Peyer's patch (tissue), 4 donors: Measurements from ENCODE around the gene SIL1.

ENCODE experiments used
- POLR2A ChIP-seq, 2 donors: fragments of 450-650 bp; IDR thresholded peaks; one replicate each; pipeline ENCODE4 v1.5.1; 2017; ENCODE audit warnings: antibody characterized with exemption in 2 of 2, mild to moderate bottlenecking in 2 of 2, moderate library complexity in 2 of 2
- TF ChIP-seq, protein P1 (sequence below), 6 experiments: fragments of 450-650 bp in 4 of 6; fragments of 200-600 bp in 2 of 6; sonication (generic) in 1 of 6; IDR thresholded peaks; one replicate each; pipeline ENCODE4 v1.5.1; 2017 to 2019; ENCODE audit warnings: antibody characterized with exemption in 6 of 6, mild to moderate bottlenecking in 3 of 6, moderate library complexity in 1 of 6

DNA sequence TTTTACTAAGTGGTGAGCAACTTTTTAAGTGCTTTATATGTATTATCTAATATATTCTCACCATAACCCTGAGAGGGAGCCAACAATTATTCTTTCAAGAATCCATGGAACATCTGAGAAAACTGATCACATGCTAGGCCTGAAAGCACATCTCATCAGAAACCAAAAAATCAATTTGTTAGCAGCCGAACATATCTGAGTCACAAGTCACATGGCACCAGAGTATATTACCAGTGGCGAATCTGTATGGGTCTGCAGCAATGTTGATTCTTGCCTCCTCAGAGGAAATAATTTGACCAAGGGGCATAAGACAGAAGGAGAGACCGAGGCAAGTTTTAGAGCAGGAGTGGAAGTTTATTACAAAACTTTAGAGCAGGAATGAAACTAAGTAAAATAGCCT lies 25.3 kb upstream of the SIL1 start:
- TF ChIP-seq, protein P1, sequence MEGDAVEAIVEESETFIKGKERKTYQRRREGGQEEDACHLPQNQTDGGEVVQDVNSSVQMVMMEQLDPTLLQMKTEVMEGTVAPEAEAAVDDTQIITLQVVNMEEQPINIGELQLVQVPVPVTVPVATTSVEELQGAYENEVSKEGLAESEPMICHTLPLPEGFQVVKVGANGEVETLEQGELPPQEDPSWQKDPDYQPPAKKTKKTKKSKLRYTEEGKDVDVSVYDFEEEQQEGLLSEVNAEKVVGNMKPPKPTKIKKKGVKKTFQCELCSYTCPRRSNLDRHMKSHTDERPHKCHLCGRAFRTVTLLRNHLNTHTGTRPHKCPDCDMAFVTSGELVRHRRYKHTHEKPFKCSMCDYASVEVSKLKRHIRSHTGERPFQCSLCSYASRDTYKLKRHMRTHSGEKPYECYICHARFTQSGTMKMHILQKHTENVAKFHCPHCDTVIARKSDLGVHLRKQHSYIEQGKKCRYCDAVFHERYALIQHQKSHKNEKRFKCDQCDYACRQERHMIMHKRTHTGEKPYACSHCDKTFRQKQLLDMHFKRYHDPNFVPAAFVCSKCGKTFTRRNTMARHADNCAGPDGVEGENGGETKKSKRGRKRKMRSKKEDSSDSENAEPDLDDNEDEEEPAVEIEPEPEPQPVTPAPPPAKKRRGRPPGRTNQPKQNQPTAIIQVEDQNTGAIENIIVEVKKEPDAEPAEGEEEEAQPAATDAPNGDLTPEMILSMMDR (IDR thresholded peaks at IDR 0.05): no peak
- no peak for TF ChIP-seq POLR2A (IDR thresholded peaks at IDR 0.05)
